Astrocyte of the hippocampus (primary cell): ENCODE results near the gene ATP2B2.

Source experiments
- DNase-seq: peaks from one replicate; pipeline ENCODE4 v3.0.0; 2011; ENCODE audit warnings: low read depth, low spot score

ATP2B2 gene

DNA sequence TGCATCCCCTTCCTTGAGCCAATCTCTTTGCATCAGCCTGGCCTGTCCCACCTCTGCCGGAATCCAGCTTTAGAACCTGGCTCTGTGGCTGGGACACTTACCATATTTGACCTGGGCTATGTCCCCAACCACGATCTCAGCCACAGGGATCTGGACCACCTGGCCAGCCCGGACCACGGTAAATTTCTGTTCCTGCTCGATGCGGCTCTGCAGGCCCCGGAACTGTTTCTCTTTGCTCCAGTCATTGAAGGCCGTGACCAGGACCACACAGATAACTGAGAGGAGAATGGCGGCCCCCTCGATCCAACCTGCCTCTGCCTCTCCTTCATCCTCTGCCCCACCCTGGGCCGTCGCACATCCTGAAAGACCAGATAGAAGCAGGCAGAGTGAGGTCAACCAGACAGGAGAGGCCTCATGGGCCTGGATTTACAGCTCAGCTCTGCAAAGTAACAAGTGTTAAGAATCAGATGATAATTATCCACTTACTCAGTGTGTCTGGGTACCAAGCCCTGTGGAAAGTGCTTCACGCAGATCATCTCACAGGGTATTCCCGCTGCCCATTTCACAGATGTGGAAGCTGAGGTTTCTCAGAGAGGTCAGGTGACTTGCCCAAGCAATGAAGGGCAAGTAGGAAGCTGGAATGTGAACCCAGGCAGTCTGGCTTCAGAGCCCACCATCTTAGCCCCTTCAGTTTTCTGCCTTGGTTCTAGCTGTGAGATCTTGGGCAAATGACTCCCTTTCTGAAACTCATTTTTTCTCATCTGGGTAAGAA, 103.2 kb downstream of the ATP2B2 start:
- no peak for DNase-seq

DNA sequence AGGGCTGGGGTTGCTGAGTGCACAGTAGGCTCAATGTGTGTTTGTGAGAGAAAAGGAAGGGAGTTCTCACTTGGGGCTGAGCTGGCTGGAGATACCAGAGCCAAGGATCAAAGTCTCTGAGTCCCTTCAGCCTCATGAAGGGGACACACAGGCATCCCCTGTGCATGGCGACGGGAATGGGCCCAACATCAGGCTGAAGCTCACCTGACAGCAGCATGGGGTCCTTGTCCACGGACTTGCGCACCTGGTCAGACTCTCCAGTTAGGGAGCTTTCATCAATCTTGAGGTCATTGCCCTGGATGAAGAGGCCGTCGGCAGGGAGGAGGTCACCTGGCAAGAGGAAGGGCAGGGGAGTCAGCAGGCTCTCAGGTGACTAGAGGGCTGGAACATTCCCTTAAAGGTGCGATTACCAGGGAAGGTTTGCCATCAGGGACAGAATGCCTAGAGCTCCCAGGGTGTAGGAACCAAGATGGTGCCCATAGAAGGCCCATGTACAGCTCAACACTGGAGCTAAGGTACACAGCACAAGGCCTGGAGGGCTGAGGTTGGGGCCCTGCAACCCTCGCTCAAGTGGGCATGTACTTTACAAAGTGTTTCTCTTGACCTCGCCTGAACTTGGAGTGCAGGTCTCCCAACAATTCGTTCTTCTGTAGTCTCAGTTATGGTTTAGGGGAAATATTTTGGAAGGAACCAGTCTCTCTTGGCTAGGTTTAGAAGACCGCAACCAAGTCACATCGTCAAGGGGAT, 104.5 kb downstream of the ATP2B2 start:
- no peak for DNase-seq

DNA sequence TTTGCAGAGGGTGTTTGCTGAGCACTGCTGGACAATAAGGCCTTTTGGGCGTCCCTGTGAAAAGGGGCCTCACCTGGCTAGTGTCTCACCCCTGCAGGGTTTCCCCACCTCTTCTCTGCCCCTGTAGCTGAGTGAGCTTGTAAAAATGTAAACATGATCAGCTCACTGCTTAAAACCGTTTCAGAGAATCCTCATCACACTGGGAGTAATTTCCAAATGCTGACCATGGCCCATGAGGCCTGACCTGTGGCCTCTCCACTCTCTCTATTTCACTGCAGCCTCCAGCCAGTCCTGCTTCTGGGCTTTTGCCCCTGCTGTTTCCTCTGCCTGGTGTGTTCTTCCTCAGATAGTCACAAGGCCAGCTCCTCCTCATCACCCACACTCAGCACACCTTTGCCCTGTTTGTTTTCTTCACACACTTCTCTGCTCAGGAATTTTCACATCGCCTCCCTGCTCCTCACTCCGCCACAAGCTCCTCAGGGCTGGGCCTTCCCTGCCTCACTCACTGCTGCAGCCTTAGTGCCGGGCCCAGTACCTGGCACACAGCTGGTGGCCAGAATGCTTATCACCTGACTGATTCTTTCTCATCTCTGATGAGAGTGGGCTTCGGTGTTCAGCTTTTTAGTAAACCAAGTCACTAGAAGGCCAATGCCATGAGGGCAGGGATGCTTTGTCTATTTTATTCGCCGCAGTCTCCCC, 105.2 kb downstream of the ATP2B2 start:
- no peak for DNase-seq

DNA sequence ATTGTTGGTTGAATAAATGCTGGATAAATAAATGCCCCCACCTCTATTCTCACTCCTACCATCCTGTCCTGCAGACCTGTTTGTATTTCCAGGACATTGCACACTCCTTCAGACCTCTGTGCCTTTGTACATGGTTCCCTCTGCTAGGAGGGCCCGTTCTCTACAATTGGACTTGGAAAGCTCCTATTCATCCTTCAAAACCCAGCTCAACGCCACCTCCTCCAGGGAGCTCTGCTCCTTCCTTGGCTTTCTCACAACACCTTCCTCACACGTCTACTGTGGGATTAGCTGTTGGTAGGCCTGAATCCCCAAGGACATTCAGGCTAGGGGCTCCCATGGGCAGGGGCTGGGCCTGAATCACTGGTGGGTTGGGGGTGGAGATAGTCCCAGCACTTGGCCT, 105.8 kb downstream of the ATP2B2 start:
- DNase-seq: no peak

DNA sequence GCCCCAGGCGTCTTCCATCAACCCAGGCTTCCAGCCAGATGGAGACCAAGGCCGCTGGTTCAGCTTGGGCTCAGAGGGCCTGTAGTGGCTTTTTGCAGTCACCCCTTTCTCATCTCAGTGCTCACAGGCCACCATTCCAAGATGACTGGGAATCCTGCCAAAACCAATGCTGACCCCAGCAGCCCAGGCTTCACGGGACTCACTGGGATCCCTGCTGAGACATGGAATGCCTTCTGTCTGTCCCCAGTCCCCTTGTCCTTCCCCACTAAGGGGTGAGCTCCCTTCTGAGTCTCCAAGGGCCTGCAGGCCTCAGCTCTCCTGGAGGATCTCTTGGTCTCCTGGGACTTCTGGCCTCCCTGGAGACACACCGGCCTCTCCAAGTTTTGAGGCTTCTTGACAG, 107.0 kb downstream of the ATP2B2 start:
- DNase-seq: peak; percentile 21

DNA sequence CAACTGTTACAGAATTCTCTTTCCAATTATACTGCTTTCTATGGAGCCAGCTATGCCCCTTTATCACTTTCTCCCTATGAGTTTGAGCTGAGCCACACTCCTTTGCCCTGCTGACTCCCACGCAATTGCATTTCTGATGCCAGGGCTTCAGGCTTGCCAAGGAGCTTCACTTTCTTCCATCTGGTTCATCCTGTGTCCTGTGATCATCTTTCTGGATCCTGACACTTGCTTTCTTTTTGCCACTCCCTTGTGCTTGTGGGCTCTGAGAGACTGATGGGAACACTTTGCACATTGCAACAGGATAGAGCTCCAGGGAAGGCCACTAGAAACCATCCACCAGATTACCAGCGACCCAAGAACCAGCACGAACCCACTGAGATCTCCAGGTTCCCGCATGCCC, 107.5 kb downstream of the ATP2B2 start:
- no peak for DNase-seq

DNA sequence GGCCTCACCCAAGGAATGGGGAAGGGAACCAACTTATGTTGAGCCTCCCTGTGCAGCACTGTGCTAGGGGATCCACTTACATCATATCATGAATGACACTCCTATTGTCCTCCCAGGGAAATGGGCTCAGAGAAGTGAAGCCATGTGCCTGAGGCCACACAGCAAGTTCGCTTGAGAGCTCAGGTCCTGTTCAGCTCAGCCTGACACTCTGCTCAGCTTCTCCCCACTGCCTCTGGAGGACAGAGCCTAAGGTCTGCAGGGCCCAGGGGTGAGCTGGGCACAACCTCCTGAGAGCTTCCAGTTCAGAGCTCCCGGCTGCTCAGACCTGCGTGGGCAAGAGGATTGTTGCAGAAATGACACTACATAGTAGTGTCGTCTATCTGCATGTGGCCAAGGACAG, 108.5 kb downstream of the ATP2B2 start:
- no peak for DNase-seq

DNA sequence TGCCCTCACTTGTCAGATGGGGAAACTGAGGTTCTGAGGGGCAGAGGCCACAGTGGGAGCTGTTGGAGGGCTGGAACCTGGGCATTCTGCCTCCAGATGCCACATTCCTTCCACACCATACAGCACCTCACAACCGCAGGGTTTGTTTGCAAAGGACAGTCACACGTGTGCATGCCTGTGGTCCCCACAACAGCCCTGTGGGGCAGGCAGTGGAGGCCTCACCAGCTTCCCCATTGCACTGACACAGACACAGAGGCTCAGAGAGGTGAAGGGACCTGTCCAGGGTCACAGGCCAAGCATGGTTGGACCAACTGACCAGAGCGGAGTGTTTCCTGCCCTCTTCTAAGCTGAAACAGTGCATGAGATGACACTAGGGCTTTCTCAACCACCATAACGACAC, 109.3 kb downstream of the ATP2B2 start:
- no peak for DNase-seq

DNA sequence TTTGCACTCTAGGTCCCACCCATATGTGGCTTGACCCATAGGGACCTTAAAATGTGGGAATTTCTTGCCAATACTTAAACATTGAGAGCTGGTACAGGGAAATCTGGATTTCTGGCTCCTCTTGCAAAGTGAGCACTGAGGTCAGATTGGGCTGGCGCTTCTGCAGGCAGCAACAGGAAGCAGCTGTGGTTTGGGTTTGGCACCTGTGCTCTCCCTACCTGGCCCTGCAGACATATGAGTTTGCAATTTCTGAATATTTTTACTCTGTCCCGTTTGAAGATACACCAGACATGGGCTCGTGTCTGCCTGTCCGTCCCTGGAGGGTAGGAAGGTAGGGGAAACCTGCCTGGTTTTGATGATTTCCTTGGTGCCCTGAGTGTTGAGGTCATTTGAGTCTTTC, 109.7 kb downstream of the ATP2B2 start:
- DNase-seq: no peak

DNA sequence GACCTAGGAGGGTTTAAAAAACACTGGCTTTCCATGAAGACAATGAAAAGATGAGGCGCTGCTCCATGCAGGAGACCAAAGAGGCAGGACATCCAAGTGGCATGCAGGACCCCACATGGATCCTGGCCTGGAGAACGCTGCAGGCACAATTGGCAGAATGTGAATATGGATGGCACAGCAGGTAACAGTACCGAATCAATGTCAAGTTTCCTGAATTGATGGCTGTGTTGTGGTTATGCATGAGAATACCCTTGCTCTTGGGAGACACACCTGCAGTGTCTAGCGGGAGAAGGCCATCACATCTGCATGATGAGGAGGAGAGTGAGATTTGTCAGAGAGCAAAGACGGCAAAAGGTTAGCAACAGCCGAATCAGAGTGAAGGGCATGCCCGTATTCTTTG, 110.2 kb downstream of the ATP2B2 start:
- DNase-seq: no peak

DNA sequence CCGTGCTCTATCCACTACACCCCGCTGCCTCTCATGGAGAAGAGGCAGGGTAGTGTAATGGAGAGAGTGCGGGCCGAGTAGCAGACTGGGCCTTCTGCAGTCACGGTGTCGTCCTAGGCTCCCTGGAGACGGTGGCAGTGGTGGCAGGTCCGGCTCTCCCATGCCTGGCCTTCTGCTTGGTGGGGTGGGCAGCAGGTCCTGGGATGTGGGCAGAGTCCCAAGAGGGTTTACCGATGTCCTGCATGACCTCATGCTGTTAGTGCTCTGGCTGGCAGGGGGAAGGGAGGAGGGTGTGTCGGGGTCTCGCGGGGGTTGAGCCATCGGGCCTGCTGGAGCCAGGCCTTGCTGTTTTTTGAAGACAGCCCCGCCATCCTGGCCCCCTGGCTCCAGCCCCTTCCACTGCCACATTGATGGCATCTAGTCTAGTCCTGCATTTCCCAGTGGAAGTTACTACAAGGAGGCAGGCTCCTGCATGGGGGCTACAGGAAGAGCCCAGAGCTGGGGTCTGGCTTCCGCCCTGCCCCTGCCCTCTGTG, 110.8 kb downstream of the ATP2B2 start:
- no peak for DNase-seq

DNA sequence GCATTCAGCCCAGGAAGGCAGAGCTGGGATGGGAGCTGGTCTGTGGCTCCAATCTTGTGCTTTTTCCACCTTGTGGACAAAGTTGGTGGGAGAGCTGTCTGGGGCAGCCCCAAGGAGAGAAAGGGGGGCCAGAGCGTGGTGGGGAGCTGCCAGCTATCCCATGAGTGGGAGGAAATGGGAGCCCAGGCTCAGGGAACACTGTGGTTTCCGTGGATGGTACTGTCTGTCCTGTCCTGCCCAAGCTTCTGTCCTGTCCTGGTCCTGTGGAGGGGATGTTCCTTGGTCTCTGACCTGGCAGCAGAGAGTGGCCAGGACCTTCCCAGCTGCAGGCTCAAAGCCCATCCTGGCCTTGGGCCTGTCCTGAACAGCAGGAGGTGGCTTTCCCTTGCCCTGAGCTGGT, 111.9 kb downstream of the ATP2B2 start:
- DNase-seq: no peak

DNA sequence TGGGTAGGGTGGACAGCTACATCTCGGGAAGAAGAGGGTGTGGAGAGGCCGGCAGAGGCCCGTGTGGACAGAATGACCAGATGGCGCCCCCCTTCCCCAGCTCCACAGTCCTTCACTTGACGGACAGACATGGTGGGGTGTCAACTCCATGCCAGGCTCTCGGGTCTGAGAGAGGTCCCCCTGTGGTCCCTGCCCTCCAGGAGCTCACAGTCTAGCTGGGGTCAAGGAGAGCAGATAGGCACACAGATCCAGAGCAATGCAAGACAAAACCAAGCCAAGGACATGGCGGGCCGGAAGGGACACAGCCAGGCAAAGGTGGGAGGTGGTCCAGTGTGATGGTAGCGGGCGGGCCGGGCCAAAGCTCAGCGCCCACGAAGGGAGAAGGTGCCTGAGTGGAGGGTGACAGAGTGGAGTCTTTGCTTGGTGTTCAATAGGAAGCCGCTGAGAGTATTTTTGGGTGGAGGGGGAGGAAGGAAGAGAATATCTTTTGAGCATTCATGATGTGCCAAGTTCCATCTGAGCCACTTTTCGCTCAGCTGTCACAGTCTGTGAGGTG, 112.4 kb downstream of the ATP2B2 start:
- DNase-seq: no peak

DNA sequence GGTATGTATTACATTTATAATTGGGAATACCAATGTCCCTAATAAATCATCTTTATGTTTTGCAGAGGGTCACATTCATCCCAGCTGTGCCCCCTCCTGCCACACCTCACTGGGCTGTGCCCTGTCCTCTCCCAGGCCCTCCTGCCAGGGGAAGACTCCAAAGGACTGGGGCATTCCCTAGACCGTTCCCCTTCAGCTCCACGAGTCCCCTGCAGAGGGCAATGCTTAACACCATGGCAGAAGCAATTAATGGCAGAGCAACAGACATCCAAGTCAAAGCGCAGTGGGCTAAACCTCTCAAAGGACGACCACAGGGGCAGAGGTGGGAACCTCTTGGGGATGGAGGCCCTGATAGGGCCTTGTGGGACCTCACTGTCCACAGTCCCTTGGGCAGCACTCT, 113.1 kb downstream of the ATP2B2 start:
- no peak for DNase-seq

DNA sequence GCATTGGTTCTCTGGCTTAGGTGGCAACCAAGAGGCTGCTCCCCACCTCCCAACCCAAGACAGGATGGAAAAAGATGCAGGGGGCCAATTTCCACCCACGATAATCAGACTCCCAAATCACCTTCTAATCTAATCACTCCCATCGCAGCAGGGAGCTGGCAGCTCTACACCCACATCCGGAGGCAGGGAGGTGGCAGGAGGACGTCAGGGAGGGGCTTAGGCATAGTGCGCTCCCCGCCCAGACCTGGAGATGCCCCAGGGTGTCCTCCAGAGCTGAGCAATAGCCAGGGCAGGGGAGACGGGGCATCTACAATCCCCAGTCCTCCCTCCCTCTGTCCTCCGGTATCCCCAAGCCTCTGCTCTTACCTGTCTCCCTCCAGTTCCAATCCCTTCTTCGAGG, 114.0 kb downstream of the ATP2B2 start:
- no peak for DNase-seq

DNA sequence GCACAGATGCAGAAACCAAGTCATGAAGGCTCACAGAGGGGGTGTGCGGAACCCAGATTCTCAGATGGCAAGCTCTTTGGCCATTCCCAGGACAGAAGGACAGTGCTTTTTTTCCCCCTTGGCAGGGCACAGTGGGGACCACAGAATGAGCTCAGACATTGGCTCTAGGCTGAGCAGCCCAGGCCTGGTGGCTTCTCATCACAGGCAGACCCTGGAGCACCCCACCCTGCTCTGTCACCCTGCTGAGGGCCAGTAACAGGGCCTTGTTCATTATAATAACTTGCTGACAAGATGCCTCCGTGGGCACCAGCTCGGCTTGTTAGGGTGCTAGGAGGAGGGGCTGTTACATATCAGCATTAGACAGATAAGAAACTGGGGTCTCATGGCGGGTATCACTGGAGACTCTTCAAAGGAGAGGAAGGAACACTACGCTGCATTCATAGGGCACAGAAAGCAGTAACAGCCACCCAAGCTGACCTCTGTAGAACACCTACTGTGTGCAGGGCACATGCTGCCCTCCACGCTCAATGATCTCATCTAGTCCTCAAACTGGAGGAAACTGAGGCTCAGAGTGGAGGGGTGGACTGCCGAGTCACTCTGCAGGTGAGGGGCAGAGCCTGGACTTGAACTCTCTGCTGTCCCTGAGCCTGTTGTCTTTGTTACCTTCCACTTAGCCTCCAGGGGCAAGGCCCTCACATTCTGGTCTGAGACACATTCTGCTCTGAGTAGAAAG, 114.6 kb downstream of the ATP2B2 start:
- no peak for DNase-seq

DNA sequence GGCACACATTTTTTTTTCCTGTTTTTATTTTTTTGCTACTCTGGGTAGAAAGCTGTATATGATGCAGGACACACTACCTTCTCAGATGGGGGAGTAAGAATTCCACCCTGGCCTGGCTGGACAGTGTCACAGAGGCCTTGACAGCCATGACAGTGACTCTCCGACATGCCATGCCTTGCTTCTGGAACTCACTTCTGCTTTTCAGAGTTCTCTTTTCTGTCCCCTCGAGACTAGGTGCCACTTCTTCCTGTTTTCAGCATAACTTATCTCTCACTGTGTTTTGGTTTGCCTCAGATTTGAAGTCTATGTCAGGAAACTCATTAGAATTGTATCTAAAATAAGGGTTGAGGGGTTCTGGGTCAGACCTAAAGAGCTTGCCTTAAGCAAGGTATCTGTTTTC, 115.4 kb downstream of the ATP2B2 start:
- DNase-seq: no peak

DNA sequence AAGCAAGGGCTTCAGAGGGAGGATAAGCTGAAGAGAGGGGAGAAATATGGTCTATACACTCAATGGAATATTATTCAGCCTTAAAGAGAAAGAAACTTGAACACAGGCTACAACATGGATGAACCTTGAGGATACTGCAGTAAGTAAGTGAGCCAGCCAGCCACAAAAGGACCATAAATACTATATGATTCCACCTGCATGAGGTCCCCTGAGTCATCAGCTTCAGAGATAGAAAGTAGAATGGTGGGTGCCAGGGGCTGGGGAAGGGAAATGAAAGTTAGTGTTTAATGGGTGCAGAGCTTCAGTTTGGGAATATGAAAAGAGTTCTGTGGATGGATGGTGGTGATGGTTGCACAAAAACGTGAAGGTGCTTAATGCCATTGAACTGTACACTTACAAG, 116.0 kb downstream of the ATP2B2 start:
- DNase-seq: no peak

DNA sequence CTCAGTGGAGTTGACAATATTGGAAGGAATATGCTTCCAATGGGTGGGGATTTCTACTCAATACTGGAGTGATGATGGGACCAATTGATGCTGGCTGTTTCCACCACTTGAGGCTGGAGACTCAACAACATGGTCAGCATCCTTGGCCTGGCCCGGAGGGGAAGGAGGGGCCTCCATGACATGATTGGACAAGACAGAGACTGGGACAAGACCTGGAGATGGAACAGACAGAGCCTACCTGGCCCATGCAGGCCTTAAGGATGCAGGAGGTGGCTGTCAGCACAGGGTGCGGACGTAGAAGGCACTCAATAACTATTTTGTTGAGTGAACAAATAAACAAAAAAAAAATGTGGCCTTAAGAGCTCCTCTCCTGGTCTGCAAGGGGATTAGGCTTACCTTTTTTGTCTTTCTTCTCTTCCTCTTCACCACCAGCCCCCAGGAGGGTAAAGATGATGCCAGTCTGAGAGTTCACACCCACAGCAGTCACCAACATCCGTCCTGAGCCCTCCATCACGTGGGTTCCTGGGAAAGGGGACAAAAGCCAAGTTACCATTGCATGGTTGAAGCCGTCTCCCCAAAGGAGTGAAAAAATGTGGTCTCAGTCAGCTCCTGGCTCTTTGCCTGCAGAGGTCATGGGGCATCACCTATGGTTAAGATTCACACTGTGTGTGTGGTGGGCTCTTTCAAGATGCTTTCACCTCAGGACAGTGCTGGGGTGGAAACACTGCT, 117.3 kb downstream of the ATP2B2 start:
- peak; percentile 52 for DNase-seq

DNA sequence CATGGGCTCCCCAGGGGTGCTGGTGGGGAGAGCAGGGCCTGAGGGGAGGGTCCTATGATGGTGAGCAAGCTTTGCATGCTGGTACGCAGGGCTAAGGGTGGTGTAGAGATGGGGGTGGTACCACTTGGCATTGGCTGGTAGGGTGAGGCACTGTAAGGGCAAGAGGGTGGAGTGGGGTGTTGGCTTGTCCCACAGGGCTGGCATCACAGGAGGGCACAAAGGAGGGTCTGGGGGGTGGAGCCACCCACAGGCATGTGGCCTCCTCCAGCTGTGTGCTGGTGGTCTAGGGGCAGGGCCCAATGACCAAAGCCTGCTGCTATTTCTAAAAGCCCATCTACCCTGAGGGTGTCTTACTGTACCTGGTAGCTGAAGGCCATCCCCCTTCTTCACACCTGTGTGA, 119.3 kb downstream of the ATP2B2 start:
- DNase-seq: no peak
